Choroid plexus epithelial cell (primary cell): Measurements from ENCODE around the gene DAAM2.

Source experiments
- DNase-seq: peaks from one replicate; pipeline ENCODE4 v3.0.0-alpha.2; 2010; ENCODE audit warnings: low read depth
- H3K4me3 ChIP-seq: 2 replicates; pipeline ENCODE4 v1.5.1; 2011; ENCODE audit warnings: low read depth, mild to moderate bottlenecking, control low read depth, low read length, moderate library complexity
- TF ChIP-seq, protein P1 (sequence below): conservative IDR thresholded peaks from 2 replicates; pipeline ENCODE4 v1.5.1; 2011; ENCODE audit warnings: low read depth, mild to moderate bottlenecking, control low read depth, inconsistent platforms, low read length, moderate library complexity

DAAM2 gene

DNA sequence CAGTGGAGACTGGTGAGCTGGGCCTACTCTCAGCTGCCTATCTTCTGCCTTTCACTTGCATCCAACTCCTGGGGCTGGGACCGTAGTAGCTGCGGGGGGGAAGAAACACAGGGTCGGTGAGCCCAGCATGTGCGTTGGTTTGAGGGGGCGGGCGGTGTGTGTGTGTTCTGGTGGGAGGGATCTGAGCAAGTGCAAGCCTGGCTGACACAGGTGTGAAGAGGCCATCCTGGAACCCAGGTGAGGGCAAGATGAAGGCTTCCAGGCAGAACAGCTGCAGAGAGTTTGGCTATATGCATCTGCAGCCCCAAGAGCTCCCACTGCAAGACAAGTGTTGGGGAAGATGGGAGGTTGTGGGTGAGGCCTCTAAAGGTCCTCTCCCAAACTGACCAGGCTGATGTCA, 111.5 kb downstream of the DAAM2 start:
- TF ChIP-seq, protein P1, sequence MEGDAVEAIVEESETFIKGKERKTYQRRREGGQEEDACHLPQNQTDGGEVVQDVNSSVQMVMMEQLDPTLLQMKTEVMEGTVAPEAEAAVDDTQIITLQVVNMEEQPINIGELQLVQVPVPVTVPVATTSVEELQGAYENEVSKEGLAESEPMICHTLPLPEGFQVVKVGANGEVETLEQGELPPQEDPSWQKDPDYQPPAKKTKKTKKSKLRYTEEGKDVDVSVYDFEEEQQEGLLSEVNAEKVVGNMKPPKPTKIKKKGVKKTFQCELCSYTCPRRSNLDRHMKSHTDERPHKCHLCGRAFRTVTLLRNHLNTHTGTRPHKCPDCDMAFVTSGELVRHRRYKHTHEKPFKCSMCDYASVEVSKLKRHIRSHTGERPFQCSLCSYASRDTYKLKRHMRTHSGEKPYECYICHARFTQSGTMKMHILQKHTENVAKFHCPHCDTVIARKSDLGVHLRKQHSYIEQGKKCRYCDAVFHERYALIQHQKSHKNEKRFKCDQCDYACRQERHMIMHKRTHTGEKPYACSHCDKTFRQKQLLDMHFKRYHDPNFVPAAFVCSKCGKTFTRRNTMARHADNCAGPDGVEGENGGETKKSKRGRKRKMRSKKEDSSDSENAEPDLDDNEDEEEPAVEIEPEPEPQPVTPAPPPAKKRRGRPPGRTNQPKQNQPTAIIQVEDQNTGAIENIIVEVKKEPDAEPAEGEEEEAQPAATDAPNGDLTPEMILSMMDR, result no peak
- H3K4me3 ChIP-seq, result no peak overlapping the region
- no peak for DNase-seq

DNA sequence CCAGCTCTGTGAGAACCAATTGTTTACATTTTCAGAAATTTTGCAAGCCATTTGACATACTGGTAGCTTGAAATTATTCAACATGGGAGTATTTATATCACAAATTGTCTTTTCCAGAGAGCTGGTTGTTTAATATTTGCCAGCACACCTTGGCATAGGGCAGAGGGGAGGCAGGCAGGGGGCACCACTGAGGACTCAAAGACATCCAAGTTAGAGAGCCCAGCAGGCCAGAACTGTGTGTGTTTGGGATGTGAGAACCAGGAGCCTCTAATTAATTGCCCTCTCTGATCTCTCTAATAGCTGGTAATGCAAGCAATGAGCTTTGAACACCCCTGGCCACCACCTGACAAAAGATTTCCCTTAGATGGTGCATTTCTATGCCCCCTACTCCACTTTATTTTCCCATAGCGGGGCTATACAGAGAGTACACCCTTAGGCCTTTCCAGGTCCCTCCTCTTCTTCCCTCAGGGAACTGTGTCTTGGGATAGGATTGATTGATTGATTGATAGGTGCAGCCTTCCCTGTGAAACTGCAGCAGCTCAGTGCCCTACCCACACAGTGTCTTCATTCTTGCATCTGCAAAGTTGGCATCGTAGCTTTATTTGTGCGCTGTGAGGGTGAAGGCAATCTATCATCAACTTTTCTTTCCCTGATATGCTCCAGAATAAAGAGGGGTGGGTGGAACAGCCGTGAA, 112.9 kb downstream of the DAAM2 start:
- TF ChIP-seq, protein P1, result peak; percentile 12
- DNase-seq, result no peak
- no peak overlapping the region for H3K4me3 ChIP-seq

DNA sequence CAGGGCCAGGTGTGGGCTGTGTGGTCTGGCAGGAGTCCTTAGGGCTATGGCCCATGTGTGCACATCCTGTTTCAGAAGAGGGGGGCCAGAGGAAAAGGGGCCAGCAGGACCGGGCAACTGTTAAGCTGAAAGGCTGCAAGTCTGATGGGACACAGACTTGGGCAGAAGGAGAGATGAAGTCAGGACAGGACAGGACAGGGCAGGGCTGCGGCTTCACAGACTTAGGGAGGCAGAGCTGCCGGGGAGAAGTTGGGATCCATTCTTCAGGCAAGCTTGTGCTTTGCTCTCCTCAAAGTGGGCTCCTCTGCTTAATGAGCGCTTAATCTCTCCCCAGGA, 113.4 kb downstream of the DAAM2 start:
- DNase-seq, result no peak
- TF ChIP-seq, protein P1, result no peak
- no peak overlapping the region for H3K4me3 ChIP-seq

DNA sequence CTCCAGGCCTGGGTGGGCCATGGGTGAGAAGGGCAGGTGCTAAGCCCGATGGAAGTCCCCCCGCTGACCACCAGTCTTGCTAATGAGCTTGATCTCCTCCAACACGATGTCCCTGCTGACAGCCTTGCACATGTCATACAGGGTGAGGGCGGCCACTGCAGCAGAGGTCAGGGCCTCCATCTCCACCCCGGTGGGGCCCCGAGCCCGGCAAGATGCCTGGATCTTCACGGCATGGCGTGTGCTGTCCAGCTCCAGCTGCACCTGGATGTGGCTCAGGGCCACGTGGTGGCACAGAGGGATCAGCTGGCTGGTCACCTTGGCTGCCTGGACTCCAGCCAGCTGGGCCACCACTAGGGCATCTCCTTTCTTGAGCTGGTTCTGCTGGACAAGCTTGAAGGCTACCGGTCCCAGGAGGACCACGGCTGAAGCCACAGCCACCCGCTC, 114.2 kb downstream of the DAAM2 start:
- TF ChIP-seq, protein P1, result no peak
- no peak overlapping the region for H3K4me3 ChIP-seq
- DNase-seq, result no peak

DNA sequence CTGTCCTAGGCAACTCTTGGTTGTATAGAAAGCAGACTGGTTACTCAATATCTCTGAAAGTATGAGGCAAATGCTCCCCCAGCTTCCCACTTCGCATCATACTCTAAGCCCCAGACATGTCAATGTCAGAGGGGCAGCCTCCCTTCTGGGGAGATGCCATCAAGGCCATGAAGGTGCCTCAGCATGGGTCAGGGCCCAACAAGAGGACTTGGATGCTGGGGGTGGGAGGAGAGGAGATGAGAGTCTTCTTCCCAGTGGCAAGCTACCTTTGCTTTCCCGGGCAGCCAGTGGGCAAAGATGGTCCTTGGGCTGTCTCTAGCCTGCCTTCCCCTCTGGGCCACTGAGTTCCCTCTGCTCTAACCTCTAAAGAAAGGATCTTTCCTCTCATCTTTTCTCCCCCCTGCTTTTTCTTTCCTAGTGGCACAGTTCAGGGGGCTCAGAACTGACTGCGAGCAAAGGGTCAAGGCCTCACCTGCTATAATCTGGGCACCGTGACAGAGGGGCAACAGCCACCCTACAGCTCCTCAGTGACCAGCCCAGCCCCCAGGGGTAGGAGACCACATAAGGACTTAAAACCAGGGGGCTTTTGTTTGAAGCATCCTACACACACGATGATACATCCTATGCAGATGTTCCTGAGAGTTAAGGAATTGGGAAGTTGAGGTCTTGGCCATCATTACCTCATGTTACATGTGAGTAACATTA, 115.8 kb downstream of the DAAM2 start:
- TF ChIP-seq, protein P1, result no peak
- no peak overlapping the region for H3K4me3 ChIP-seq
- no peak for DNase-seq

DNA sequence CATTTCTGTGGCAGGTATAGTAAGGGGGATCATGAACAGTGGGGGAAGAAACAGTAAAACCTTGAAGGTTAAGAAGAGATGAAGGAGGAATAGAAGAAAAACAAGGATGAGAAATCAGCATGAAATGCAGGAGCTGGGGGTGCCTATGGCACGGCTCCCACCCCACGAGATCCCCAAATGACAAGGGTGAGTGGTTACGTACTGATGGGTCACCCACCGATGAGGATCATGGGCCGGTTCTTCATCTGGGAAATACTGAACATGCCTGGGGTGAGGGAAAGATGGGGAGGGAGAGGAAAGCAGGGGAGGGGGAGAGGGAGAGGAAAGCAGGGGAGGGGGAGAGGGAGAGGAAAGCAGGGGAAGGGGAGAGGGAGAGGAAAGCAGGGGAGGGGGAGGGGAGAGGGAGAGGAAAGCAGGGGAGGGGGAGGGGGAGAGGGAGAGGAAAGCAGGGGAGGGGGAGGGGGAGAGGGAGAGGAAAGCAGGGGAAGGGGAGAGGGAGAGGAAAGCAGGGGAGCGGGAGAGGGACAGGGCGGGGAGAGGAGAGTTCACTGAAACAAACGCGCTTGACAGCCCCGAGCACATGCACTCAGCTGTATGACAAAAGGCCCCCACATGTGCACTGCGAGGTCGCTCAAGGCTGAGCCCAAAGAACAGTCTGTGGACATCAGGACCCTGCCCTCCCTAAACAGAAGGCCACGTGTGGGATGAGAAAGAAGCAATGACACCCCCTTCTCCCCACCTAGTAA, 116.8 kb downstream of the DAAM2 start:
- TF ChIP-seq, protein P1, result no peak
- DNase-seq, result no peak
- no peak overlapping the region for H3K4me3 ChIP-seq
